Kasumi-1 (cell line): ENCODE results near the gene USP5.
"Not testable (repeated sequence)": the region's sequence is repeated elsewhere in the genome, so short reads cannot be mapped to it uniquely, and the experiment has no call there.

ENCODE experiments used
- DNase-seq, 2 experiments: peaks; one replicate each; lab custom pipeline; 2025; lab: John Stamatoyannopoulos, UW

Gene USP5

GRCh38 chr12:6887460-6887859 lies 35.5 kb downstream of the USP5 start:
- DNase-seq = no peak

- no peak for DNase-seq
These were observed 36.4 kb downstream of the USP5 start for GRCh38 chr12:6888360-6888759.

- DNase-seq = not testable (repeated sequence)
These were observed 36.8 kb downstream of the USP5 start for GRCh38 chr12:6888794-6889193.

- not testable (repeated sequence) for DNase-seq
These were observed 38.0 kb downstream of the USP5 start for GRCh38 chr12:6889775-6890573.

DNA sequence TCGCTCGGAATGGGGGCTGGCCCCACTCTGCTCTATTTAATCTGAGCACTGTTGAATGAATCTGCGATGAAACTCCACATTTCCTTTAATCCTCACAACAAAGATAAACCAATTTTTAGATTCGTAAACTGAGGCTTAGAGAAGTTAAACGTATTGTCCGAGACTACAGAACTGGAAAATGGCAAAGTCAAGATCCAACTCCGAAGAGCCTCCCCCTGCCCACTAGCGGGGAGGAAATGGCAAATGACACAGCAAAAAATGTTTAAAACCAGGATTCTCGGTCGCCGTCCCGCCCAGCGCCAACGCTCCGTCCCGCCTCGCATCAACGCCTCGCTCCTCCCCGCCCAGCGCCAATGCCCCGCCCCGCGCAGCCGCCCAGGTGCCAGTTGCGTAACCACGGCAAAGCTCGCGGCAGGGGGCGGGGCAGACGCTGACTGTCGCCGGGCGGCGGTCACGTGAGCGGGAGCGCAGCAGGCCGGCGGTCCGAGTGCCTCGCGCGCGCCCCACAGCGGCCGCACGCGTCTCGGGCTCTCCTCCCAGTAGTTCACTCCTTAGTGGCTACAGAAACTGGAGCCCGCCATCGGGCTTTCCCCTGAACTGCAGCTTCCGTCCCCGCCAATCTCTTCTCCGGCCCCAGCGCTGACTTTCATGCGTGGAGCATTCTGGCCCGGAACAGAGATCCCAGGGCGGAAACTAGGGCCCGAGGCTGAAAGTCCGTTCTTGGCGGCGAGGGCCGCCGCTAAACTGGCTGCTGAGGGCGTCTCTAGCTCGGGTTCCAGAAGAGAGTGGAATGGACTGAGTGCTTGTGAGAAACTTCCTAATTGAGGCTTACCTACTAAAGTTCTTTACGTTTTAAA lies 39.1 kb downstream of the USP5 start:
- peak; percentile 74 to 86 for DNase-seq

GRCh38 chr12:6891646-6892001 lies 39.7 kb downstream of the USP5 start:
- no peak for DNase-seq

DNA sequence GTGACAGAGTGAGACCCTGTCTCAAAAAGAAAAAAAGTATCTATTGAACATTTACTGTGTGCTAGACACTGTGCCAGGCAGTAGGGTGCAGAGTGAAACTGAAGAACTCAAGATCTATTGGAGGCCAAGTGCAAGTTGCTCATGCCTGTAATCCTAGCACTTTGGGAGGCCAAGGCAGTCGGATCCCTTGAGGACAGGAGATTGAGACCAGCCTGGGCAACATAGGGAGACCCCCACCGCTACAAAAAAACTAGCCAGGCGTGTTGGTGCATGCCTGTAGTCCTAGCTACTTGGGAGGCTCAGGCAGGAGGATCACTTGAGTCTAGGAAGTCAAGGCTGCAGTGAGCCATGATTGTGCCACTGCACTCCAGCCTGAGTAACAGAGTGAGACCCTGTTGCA lies 40.7 kb downstream of the USP5 start:
- DNase-seq = not testable (repeated sequence)

GRCh38 chr12:6894321-6894720 lies 42.4 kb downstream of the USP5 start:
- no peak for DNase-seq

- DNase-seq = no peak
These were observed 45.0 kb downstream of the USP5 start for GRCh38 chr12:6896846-6897435.

GRCh38 chr12:6899427-6899826 lies 47.5 kb downstream of the USP5 start:
- DNase-seq = peak in 1 of 2 experiments; percentile 50

- peak; percentile 60 to 78 for DNase-seq
These were observed 48.0 kb downstream of the USP5 start for GRCh38 chr12:6899837-6900519.

- no peak for DNase-seq
These were observed 50.5 kb downstream of the USP5 start for GRCh38 chr12:6902448-6902847.

GRCh38 chr12:6903722-6904121 lies 51.8 kb downstream of the USP5 start:
- DNase-seq = peak in 1 of 2 experiments; percentile 10

GRCh38 chr12:6904280-6905276 lies 52.6 kb downstream of the USP5 start, which contains the start of gene LRRC23:
Gene LRRC23 (plus strand): TSS chr12:6904822. CDS start chr12:6905634, 812 bp downstream.
- peak; percentile 67 to 77 for DNase-seq

GRCh38 chr12:6905414-6906040 lies 53.6 kb downstream of the USP5 start:
- DNase-seq = no peak

GRCh38 chr12:6908141-6908540 lies 56.2 kb downstream of the USP5 start:
- DNase-seq = not testable (repeated sequence)

- no peak for DNase-seq
These were observed 57.6 kb downstream of the USP5 start for GRCh38 chr12:6909421-6910145.

DNA sequence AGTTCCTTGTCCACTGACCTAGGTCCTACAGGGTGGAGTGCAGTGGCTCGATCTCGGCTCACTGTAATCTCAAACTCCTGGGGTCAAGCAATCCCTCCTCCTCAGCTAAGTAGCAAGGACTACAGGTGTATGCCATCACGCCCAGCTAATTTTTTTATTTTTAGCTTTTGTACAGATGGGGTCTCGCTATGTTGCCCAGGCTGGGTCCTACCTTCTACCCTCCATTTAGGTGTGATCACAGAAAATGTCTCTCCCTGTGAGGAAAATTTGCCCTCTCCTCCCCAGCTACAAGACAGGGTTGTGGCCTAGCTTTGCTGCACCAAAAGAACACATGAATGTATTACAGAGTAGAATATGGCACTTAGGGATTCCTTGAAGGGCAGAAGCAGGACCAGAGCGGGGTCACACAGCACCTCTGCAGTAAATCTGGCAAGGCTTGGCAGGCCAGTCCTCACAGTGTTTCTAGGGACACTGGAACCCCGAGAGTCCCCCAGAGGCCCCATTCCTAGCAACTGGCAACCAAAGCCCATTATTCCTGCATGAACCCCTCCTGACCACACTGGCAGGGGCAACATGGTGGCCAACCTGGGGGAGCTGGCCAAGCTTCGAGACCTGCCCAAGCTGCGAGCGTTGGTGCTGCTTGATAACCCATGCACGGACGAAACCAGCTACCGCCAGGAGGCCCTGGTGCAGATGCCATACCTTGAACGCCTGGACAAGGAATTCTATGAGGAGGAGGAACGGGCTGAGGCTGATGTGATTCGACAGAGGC lies 60.4 kb downstream of the USP5 start:
- DNase-seq = no peak
